K562 (cell line): ENCODE data around the gene TMEM86B. TPM values are rescaled to one million over a fixed set of nuclear protein-coding genes. Genes with fewer than 3 reads are reported as not detected.

Experiments used
- RBFOX2 ChIP-seq: fragments of 200-400 bp; formaldehyde crosslinking; IDR thresholded peaks from 2 replicates; pipeline ENCODE4 v1.6.1; 2017; ENCODE audit warnings: low read depth, mild to moderate bottlenecking, low read length, moderate library complexity
- SMARCA4 ChIP-seq: fragments of 450-650 bp; IDR thresholded peaks from 2 replicates; pipeline ENCODE4 v1.6.1; 2016
- ZNF311 ChIP-seq: fragments of 250-450 bp; sonication (Bioruptor Pico); IDR thresholded peaks from 2 replicates; pipeline ENCODE4 v1.4.0; 2020; ENCODE audit warnings: mild to moderate bottlenecking, moderate library complexity
- polyA plus RNA-seq, 8 experiments: library from polyadenylated mRNA; depleted of rRNA in 4 of 8; stranded (reverse) in 5 of 8; unstranded in 3 of 8; fragments of >200 nt; fragmentation: Nextera tagmentation in 2 of 8; fragmentation: Illumina TruSeq in 1 of 8; extraction: Ambion mirVana in 2 of 8; extraction: Trizol in 1 of 8; gene quantifications; 2 replicates each; pipeline versions ENCODE4 v1.2.1 to v1.2.3, GENCODE V29; 2011 to 2014; ENCODE audit warnings: inconsistent platforms in 1 of 8, missing spikeins in 1 of 8
- total RNA-seq, 7 experiments: library from RNA; depleted of rRNA in 6 of 7; stranded (reverse); fragments of >200 nt in 6 of 7; fragmentation: Illumina TruSeq in 2 of 7; extraction: Trizol in 2 of 7; gene quantifications; 2 replicates each; pipeline versions ENCODE4 v1.2.1 to v1.2.3, GENCODE V29; 2011 to 2021; ENCODE audit warnings: low replicate concordance in 1 of 7
- TF ChIP-seq, protein P1 (sequence below): sonication (generic); formaldehyde crosslinking; IDR thresholded peaks from 2 replicates; pipeline ENCODE4 v1.8.0; 2022; ENCODE audit warnings: mild to moderate bottlenecking, missing genetic modification reagents
- TF ChIP-seq, protein P2 (sequence below): fragments of 450-650 bp; IDR thresholded peaks from 2 replicates; pipeline ENCODE4 v1.6.1; 2017; ENCODE audit warnings: antibody characterized with exemption, mild to moderate bottlenecking

TMEM86B gene
- total and polyA plus RNA-seq, 9 of the 15 experiments (the other 6 are each of a cell fraction or from before 2014, with no cell fraction given): 0.28 to 7.9 (median 2.1) TPM

DNA sequence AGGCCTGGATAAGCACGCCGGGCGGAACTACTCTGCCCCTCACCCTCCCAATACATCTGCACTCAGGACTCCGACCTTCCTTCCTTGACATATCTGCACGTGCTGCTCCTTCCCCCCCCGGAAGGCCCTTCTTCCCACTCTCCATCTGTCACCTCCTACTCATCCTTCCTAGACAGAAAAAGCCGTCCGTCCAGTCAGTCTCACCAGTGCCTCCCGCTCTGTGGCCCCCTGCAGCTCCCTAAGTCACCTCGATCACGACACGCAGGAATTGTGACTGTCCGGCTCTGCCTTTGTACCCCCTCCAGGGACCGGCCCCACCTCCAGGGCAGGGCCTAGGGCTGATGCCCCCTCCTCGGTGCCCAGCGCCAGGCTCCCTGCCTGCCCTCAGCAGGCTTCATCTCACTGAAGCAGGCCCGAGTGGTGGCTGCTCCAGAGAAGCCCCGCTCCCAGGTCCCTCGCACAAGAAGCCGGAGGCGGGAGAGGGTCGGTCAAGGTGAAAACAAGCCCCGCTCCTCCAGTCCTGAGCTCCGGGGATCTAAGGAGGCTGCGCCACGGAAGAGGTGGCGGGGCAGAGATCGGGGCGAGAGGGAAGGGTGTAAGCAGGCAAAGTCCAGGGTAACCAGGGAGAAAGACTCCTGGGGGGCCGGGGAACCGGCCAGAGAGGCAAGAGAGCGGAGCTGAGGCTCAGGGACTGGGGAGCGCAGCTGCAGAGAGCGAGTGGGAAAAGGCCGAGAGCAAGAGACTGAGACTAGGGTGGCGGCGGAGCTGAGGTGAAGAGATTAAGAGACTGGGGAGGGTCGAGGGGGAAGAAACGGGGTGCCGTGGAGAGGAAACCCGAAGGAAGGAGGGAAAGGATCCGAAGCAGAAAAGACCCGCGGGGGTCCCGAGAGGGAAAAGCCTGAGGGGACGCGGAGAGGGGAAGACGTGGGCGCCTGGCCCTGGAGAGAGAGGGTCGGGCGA is 29.2 kb upstream of the TMEM86B start (continued):
- TF ChIP-seq, protein P1, sequence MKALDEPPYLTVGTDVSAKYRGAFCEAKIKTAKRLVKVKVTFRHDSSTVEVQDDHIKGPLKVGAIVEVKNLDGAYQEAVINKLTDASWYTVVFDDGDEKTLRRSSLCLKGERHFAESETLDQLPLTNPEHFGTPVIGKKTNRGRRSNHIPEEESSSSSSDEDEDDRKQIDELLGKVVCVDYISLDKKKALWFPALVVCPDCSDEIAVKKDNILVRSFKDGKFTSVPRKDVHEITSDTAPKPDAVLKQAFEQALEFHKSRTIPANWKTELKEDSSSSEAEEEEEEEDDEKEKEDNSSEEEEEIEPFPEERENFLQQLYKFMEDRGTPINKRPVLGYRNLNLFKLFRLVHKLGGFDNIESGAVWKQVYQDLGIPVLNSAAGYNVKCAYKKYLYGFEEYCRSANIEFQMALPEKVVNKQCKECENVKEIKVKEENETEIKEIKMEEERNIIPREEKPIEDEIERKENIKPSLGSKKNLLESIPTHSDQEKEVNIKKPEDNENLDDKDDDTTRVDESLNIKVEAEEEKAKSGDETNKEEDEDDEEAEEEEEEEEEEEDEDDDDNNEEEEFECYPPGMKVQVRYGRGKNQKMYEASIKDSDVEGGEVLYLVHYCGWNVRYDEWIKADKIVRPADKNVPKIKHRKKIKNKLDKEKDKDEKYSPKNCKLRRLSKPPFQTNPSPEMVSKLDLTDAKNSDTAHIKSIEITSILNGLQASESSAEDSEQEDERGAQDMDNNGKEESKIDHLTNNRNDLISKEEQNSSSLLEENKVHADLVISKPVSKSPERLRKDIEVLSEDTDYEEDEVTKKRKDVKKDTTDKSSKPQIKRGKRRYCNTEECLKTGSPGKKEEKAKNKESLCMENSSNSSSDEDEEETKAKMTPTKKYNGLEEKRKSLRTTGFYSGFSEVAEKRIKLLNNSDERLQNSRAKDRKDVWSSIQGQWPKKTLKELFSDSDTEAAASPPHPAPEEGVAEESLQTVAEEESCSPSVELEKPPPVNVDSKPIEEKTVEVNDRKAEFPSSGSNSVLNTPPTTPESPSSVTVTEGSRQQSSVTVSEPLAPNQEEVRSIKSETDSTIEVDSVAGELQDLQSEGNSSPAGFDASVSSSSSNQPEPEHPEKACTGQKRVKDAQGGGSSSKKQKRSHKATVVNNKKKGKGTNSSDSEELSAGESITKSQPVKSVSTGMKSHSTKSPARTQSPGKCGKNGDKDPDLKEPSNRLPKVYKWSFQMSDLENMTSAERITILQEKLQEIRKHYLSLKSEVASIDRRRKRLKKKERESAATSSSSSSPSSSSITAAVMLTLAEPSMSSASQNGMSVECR: peak; percentile 20; the same call in 1 of the 2 replicates
- TF ChIP-seq SMARCA4: no peak
- no peak for TF ChIP-seq ZNF311 (CRISPR knock-in tag)
- peak; percentile 71 for TF ChIP-seq RBFOX2
- TF ChIP-seq, protein P2, sequence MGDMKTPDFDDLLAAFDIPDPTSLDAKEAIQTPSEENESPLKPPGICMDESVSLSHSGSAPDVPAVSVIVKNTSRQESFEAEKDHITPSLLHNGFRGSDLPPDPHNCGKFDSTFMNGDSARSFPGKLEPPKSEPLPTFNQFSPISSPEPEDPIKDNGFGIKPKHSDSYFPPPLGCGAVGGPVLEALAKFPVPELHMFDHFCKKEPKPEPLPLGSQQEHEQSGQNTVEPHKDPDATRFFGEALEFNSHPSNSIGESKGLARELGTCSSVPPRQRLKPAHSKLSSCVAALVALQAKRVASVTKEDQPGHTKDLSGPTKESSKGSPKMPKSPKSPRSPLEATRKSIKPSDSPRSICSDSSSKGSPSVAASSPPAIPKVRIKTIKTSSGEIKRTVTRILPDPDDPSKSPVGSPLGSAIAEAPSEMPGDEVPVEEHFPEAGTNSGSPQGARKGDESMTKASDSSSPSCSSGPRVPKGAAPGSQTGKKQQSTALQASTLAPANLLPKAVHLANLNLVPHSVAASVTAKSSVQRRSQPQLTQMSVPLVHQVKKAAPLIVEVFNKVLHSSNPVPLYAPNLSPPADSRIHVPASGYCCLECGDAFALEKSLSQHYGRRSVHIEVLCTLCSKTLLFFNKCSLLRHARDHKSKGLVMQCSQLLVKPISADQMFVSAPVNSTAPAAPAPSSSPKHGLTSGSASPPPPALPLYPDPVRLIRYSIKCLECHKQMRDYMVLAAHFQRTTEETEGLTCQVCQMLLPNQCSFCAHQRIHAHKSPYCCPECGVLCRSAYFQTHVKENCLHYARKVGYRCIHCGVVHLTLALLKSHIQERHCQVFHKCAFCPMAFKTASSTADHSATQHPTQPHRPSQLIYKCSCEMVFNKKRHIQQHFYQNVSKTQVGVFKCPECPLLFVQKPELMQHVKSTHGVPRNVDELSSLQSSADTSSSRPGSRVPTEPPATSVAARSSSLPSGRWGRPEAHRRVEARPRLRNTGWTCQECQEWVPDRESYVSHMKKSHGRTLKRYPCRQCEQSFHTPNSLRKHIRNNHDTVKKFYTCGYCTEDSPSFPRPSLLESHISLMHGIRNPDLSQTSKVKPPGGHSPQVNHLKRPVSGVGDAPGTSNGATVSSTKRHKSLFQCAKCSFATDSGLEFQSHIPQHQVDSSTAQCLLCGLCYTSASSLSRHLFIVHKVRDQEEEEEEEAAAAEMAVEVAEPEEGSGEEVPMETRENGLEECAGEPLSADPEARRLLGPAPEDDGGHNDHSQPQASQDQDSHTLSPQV: 0 out of 2 replicates have a peak, but pooled peaks have one; percentile 48
